COLO829 (cell line): Measurements from ENCODE around the gene FZD10.

ENCODE experiments used
- DNase-seq: peaks from one replicate; pipeline ENCODE4 v3.0.0; 2012; ENCODE audit warnings: low spot score

Gene FZD10

DNA sequence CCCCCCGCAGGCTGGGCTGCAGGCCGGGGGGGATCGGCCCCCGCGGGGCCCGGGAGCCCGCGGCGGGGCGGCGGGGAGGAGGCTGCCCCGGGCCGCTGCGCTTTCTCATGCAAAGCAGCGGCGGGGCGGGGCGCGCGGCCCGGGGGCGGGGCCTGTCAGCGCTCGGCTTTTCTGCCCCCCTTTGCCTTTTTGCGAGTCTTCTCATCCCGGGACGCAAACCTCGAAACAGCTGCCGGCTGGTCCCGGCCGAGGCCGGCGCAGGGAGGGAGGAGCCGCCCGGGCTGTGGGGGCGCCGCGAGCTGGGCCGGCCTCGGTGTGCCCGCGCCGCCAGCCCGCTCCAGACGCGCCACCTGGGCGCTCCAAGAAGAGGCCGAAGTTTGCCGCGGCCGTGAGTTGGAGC is at the start of gene FZD10:
FZD10 (plus strand) TSS at position 198 of the 400 bp plus-strand sequence. CDS start 479 bp downstream, outside the sequence.
- DNase-seq, result no peak

- DNase-seq, result no peak
Measured at GRCh38 chr12:130114952-130115351, 47.3 kb upstream of the FZD10 start.

DNA sequence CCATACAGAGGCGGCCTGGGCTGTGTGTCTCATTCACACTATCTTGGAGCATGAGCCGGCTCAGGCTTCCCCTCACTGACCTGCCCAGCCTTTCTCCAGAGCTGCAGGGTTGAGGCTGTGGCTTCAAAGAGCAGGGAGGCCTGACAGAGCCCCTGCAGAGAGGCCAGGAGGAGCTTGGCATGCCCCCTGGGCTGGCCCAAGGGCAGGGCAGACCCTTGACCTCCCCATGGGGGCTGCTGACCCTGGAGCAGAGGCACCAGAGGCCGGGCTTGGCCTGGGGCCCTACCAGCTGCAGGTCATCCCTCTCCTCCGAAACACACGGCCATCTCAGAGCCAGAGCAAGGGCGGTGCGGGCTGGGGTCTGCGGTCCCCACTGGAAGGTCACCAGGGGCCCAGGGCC is 46.6 kb upstream of the FZD10 start:
- DNase-seq, result no peak

DNA sequence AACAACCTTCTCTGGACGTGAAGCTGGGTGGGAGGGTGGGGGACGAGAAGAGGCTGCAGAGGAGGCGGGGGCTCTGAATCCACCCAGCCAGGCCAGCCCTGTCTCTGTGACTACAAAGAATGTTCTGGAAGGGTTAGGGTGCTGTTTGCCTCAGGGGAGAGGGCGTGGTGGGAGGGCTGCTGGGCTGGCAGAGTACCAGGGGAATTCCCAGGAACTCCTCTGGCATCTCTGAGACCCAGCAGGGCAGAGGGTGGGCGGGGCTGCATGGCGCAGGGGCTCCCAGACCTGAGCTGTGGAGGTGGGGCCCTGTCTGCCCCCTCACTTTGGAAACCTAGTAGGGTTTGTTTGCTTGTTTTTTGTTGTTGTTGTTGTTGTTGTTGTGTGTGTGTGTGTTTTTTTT is 45.5 kb upstream of the FZD10 start:
- DNase-seq, result no peak

DNA sequence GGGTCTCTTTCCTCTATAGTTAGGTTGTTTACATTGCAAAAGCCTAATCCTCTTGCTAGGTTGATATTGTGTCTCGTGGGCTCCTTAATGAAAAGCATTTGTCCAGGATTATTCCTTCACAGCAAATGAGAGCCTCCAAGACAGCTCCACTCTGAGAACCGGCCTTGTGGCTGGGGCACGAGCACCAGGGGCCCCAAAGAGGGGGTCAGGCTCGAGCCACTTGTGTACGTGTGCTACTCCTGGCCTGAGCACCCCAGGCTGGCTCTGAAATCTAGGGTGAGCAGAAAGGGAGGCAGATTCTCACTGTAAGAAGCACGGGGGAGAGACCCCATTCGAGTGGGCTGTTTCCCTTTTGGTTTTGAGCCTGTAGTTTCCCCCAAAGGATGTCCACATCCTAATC is 45.0 kb upstream of the FZD10 start:
- DNase-seq, result no peak

DNA sequence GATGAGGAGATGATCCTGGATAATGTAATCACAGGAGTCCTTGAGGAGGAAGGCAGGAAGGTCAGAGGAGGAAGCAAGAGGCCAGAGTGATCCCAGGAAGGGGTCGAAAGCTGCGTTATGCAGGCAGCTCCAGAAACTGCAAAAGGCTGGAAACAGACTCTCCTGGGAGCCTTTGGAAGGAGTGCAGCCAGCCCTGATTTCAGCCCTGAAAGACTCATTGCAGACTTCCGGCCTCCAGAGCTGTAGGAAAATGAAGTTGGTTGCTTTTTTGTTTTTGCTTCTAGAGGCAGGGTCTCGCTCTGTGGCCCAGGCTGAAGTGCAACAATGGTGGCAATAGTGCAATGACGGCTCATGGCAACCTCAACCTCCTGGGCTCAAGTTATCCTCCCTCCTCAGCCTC is 44.6 kb upstream of the FZD10 start:
- DNase-seq, result no peak

DNA sequence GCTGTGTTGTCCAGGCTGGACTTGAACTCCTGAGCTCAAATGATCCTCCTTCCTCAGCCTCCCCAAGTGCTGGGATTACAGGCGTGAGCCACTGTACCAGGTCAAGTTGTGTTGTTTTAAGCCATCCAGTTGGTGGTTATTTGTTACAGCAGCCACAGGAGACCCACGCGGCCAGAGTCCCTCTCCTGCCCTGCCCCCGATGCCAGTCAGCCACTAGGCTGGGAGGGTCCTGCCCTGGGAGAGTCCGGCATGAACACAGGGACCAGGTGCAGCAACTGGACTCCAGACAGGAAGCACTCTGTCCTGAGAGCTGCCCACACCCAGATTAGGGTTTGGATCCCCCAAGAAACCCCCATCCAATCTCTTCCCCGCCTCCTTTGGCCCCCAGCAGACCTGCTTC is 44.1 kb upstream of the FZD10 start:
- no peak for DNase-seq

GRCh38 chr12:130119241-130119861 is 42.9 kb upstream of the FZD10 start:
- DNase-seq, result no peak

- no peak for DNase-seq
Measured at GRCh38 chr12:130120012-130120805, 42.1 kb upstream of the FZD10 start.

GRCh38 chr12:130121226-130122000 is 40.9 kb upstream of the FZD10 start:
- no peak for DNase-seq

GRCh38 chr12:130122356-130122755 is 39.9 kb upstream of the FZD10 start:
- DNase-seq, result no peak

DNA sequence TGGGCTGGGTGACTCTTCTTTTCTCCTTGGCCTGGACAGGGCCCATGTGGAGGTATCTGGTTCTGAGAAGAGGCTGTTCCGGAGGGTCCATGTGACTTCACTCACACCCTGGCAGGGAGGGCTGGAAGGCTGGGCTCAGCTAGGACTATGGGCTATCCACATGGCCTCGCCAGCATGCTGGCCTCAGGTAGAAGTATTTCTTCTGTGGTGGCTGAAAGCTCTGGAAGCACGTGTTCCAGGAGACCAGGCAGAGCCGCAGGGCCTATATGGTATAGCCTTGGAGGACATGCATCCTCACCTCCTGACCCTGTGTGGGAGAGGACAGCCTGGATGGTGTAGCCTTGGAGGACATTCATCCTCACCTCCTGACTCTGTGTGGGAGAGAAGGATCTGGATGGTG is 38.2 kb upstream of the FZD10 start:
- no peak for DNase-seq

GRCh38 chr12:130124605-130125244 is 37.5 kb upstream of the FZD10 start:
- no peak for DNase-seq

GRCh38 chr12:130126023-130126432 is 36.2 kb upstream of the FZD10 start:
- peak; percentile 9 for DNase-seq

GRCh38 chr12:130127532-130127911 is 34.7 kb upstream of the FZD10 start:
- DNase-seq, result no peak

- no peak for DNase-seq
Measured at GRCh38 chr12:130127912-130128789, 34.1 kb upstream of the FZD10 start.

GRCh38 chr12:130128790-130129735 is 33.2 kb upstream of the FZD10 start:
- DNase-seq, result no peak

GRCh38 chr12:130130346-130130745 is 31.9 kb upstream of the FZD10 start:
- no peak for DNase-seq

DNA sequence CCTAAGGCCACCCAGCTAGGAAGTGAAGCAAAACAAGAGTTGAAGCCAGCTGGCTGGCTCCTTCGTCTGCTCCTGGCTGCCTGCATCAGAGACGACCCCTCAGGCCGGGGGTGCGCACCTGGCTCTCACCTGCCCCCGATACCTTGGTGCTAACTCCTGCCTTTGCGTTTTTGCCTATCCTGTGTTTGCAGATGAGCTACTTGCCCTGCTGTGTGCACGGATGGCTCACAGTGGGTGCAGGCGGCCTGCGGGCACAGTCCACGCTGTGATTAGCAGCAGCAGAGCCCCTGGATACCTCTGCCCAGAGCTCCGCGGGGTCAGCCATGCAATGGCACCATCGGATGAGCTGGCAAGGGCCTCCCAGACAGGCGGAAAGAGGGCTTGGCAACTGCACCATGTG is 31.2 kb upstream of the FZD10 start:
- no peak for DNase-seq

DNA sequence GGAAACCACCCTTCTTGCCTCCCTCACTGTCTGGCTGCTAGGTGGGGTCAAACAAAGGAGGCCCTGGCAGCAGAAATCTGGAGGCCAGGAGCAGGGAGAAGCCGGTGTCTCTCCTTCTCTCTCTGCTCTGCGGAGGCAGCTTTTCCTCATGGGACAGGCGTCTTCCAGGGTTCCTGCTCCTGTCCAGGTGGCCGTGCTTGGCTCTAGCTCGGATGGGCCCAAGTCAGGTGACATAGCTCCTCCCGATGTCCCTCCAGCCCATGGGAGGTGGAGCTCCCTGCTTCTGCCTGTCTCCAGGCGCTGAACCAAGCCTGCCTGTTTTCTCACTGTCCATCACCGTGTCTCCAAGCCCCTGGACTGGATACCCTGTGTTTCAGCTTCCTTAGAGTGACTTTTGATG is 30.5 kb upstream of the FZD10 start:
- no peak for DNase-seq
